GM21717 (cell line): ENCODE data around the gene ST8SIA4.

ENCODE experiments used
- ATAC-seq: cut with Tn5 transposase; IDR thresholded peaks from one replicate; pipeline ENCODE4 v1.9.1; 2021; ENCODE audit warnings: mild to moderate bottlenecking, moderate library complexity; ENCODE audit not compliant: unreplicated experiment

The ST8SIA4 gene

GRCh38 chr5:100903039-100903887 is at the start of gene ST8SIA4:
TSS of gene ST8SIA4 (minus strand) at chr5:100903282. CDS start at chr5:100902955, 327 bp downstream.
- ATAC-seq, result peak; percentile 76

- no peak for ATAC-seq
These were observed 47.9 kb upstream of the ST8SIA4 start for GRCh38 chr5:100950985-100951384.

- ATAC-seq, result no peak
These were observed 10.2 kb upstream of the ST8SIA4 start for GRCh38 chr5:100913298-100913697.

GRCh38 chr5:100909034-100909433 is 6.0 kb upstream of the ST8SIA4 start:
- ATAC-seq, result no peak

- no peak for ATAC-seq
These were observed 2.3 kb upstream of the ST8SIA4 start for GRCh38 chr5:100905259-100905914.

- peak; percentile 31 for ATAC-seq
These were observed 1.3 kb upstream of the ST8SIA4 start for GRCh38 chr5:100904259-100904861.

- no peak for ATAC-seq
These were observed 543 bp downstream of the ST8SIA4 start for GRCh38 chr5:100902440-100903038.

- peak; percentile 8 for ATAC-seq
These were observed 1.2 kb downstream of the ST8SIA4 start for GRCh38 chr5:100901821-100902341.

- ATAC-seq, result peak; percentile 41
These were observed 2.0 kb downstream of the ST8SIA4 start for GRCh38 chr5:100900796-100901781.

- ATAC-seq, result no peak
These were observed 2.8 kb downstream of the ST8SIA4 start for GRCh38 chr5:100900142-100900795.

- ATAC-seq, result no peak
These were observed 3.4 kb downstream of the ST8SIA4 start for GRCh38 chr5:100899675-100900074.

GRCh38 chr5:100898504-100899346 is 4.4 kb downstream of the ST8SIA4 start:
- ATAC-seq, result no peak

- ATAC-seq, result no peak
These were observed 7.0 kb downstream of the ST8SIA4 start for GRCh38 chr5:100896054-100896453.

- ATAC-seq, result peak; percentile 67
These were observed 12.5 kb downstream of the ST8SIA4 start for GRCh38 chr5:100890461-100891008.

- peak; percentile 33 for ATAC-seq
These were observed 13.2 kb downstream of the ST8SIA4 start for GRCh38 chr5:100889896-100890295.

GRCh38 chr5:100889165-100889743 is 13.8 kb downstream of the ST8SIA4 start:
- ATAC-seq, result peak; percentile 53

GRCh38 chr5:100877274-100877673 is 25.8 kb downstream of the ST8SIA4 start:
- no peak for ATAC-seq
